ENCODE measurements around the gene CTDSPL2. TPM values are rescaled to one million over a fixed set of nuclear protein-coding genes. Genes with fewer than 3 reads are reported as not detected.
"Not testable (repeated sequence)": the region's sequence is repeated elsewhere in the genome, so short reads cannot be mapped to it uniquely, and the experiment has no call there.

The CTDSPL2 gene
- total RNA-seq, 1 experiment from 2014 or later: 135 TPM

- no peak overlapping the region for H3K27ac ChIP-seq
- H3K4me1 ChIP-seq (replicated peaks): no peaks in the 10 kb centered on the region
- H3K4me3 ChIP-seq: no peak overlapping the region
- no peak for DNase-seq (ENCODE audit: low read depth in 1 of 2, low spot score in 2 of 2)
- no peaks in the 10 kb centered on the region for H3K27me3 ChIP-seq (replicated peaks)
- no peaks in the 10 kb centered on the region for H3K9me3 ChIP-seq (replicated peaks)
- H3K36me3 ChIP-seq: peaks cover 20% of the 10 kb centered on the region
Observed at GRCh38 chr15:44447772-44448376, 20.4 kb downstream of the CTDSPL2 start.

- Histone ChIP-seq H3K27me3 (replicated peaks) (no peaks in the 10 kb centered on the region), H3K36me3 (peaks cover 20% of the 10 kb centered on the region), H3K4me3 (no peak overlapping the region), H3K4me1 (replicated peaks) (no peaks in the 10 kb centered on the region), H3K27ac (no peak overlapping the region), H3K9me3 (replicated peaks) (no peaks in the 10 kb centered on the region)
- DNase-seq (ENCODE audit: low read depth in 1 of 2, low spot score in 2 of 2): no peak
Observed at GRCh38 chr15:44450172-44450571, 22.7 kb downstream of the CTDSPL2 start.

- H3K36me3 ChIP-seq; DNase-seq (ENCODE audit: low read depth in 1 of 2, low spot score in 2 of 2); H3K27ac ChIP-seq; H3K27me3 ChIP-seq (replicated peaks); H3K9me3 ChIP-seq (replicated peaks); H3K4me1 ChIP-seq (replicated peaks); H3K4me3 ChIP-seq: not testable (repeated sequence)
Observed at GRCh38 chr15:44453578-44454283, 26.3 kb downstream of the CTDSPL2 start.

GRCh38 chr15:44458429-44458828, 31.0 kb downstream of the CTDSPL2 start:
- Histone ChIP-seq H3K27ac (no peak overlapping the region), H3K36me3 (peaks cover 36% of the 10 kb centered on the region), H3K9me3 (replicated peaks) (no peaks in the 10 kb centered on the region), H3K4me1 (replicated peaks) (no peaks in the 10 kb centered on the region), H3K4me3 (no peak overlapping the region), H3K27me3 (replicated peaks) (no peaks in the 10 kb centered on the region)
- DNase-seq (ENCODE audit: low read depth in 1 of 2, low spot score in 2 of 2): no peak

- no peaks in the 10 kb centered on the region for H3K4me1 ChIP-seq (replicated peaks)
- no peak overlapping the region for H3K4me3 ChIP-seq
- no peaks in the 10 kb centered on the region for H3K27me3 ChIP-seq (replicated peaks)
- H3K9me3 ChIP-seq (replicated peaks): no peaks in the 10 kb centered on the region
- no peak overlapping the region for H3K27ac ChIP-seq
- H3K36me3 ChIP-seq: peaks cover 26% of the 10 kb centered on the region
- DNase-seq (ENCODE audit: low read depth in 1 of 2, low spot score in 2 of 2): no peak
Observed at GRCh38 chr15:44468709-44469385, 41.4 kb downstream of the CTDSPL2 start.

GRCh38 chr15:44471885-44472455, 44.5 kb downstream of the CTDSPL2 start:
- DNase-seq (ENCODE audit: low read depth in 1 of 2, low spot score in 2 of 2): no peak
- no peak overlapping the region for H3K27ac ChIP-seq
- no peak overlapping the region for H3K4me3 ChIP-seq
- no peaks in the 10 kb centered on the region for H3K27me3 ChIP-seq (replicated peaks)
- peaks cover 13% of the 10 kb centered on the region; the same call in 1 of the 2 replicates for H3K36me3 ChIP-seq
- H3K4me1 ChIP-seq (replicated peaks): no peaks in the 10 kb centered on the region
- no peaks in the 10 kb centered on the region for H3K9me3 ChIP-seq (replicated peaks)

- H3K4me3 ChIP-seq: no peak overlapping the region
- H3K36me3 ChIP-seq: peaks cover 12% of the 10 kb centered on the region
- H3K27me3 ChIP-seq (replicated peaks): no peaks in the 10 kb centered on the region
- H3K4me1 ChIP-seq (replicated peaks): no peaks in the 10 kb centered on the region
- H3K9me3 ChIP-seq (replicated peaks): no peaks in the 10 kb centered on the region
- no peak overlapping the region for H3K27ac ChIP-seq
- no peak for DNase-seq (ENCODE audit: low read depth in 1 of 2, low spot score in 2 of 2)
Observed at GRCh38 chr15:44479343-44479742, 51.9 kb downstream of the CTDSPL2 start.

- no peaks in the 10 kb centered on the region for H3K4me1 ChIP-seq (replicated peaks)
- no peak for DNase-seq (ENCODE audit: low read depth in 1 of 2, low spot score in 2 of 2)
- H3K9me3 ChIP-seq (replicated peaks): no peaks in the 10 kb centered on the region
- H3K27me3 ChIP-seq (replicated peaks): no peaks in the 10 kb centered on the region
- no peak overlapping the region for H3K27ac ChIP-seq
- peaks cover 23% of the 10 kb centered on the region for H3K36me3 ChIP-seq
- no peak overlapping the region for H3K4me3 ChIP-seq
Observed at GRCh38 chr15:44482090-44482489, 54.7 kb downstream of the CTDSPL2 start.

- no peak overlapping the region for H3K4me3 ChIP-seq
- H3K36me3 ChIP-seq: peaks cover 55% of the 10 kb centered on the region
- H3K27me3 ChIP-seq (replicated peaks): no peaks in the 10 kb centered on the region
- H3K27ac ChIP-seq: no peak overlapping the region
- DNase-seq (ENCODE audit: low read depth in 1 of 2, low spot score in 2 of 2): no peak
- peaks cover 17% of the 10 kb centered on the region for H3K4me1 ChIP-seq (replicated peaks)
- H3K9me3 ChIP-seq (replicated peaks): no peaks in the 10 kb centered on the region
Observed at GRCh38 chr15:44485880-44486279, 58.5 kb downstream of the CTDSPL2 start.

GRCh38 chr15:44489464-44489863, 62.0 kb downstream of the CTDSPL2 start:
- Histone ChIP-seq H3K36me3 (peaks cover 72% of the 10 kb centered on the region), H3K4me3 (no peak overlapping the region), H3K27ac (peak overlapping the region; percentile 41; the same call in 1 of the 2 replicates), H3K4me1 (replicated peaks) (peaks cover 17% of the 10 kb centered on the region), H3K9me3 (replicated peaks) (no peaks in the 10 kb centered on the region), H3K27me3 (replicated peaks) (no peaks in the 10 kb centered on the region)
- peak in 1 of 2 experiments; percentile 67 for DNase-seq (ENCODE audit: low read depth in 1 of 2, low spot score in 2 of 2)

GRCh38 chr15:44490622-44491021, 63.2 kb downstream of the CTDSPL2 start:
- DNase-seq (ENCODE audit: low read depth in 1 of 2, low spot score in 2 of 2): no peak
- H3K36me3 ChIP-seq: peaks cover 64% of the 10 kb centered on the region
- H3K27me3 ChIP-seq (replicated peaks): no peaks in the 10 kb centered on the region
- no peaks in the 10 kb centered on the region for H3K9me3 ChIP-seq (replicated peaks)
- H3K4me3 ChIP-seq: no peak overlapping the region
- H3K4me1 ChIP-seq (replicated peaks): peaks cover 17% of the 10 kb centered on the region
- no peak overlapping the region for H3K27ac ChIP-seq

- no peak for DNase-seq (ENCODE audit: low read depth in 1 of 2, low spot score in 2 of 2)
- no peak overlapping the region for H3K4me3 ChIP-seq
- H3K9me3 ChIP-seq (replicated peaks): no peaks in the 10 kb centered on the region
- peaks cover 17% of the 10 kb centered on the region for H3K4me1 ChIP-seq (replicated peaks)
- no peaks in the 10 kb centered on the region for H3K27me3 ChIP-seq (replicated peaks)
- no peak overlapping the region for H3K27ac ChIP-seq
- peaks cover 71% of the 10 kb centered on the region for H3K36me3 ChIP-seq
Observed at GRCh38 chr15:44492040-44492439, 64.6 kb downstream of the CTDSPL2 start.

GRCh38 chr15:44492672-44493071, 65.2 kb downstream of the CTDSPL2 start:
- no peak for DNase-seq (ENCODE audit: low read depth in 1 of 2, low spot score in 2 of 2)
- H3K36me3 ChIP-seq: peaks cover 71% of the 10 kb centered on the region
- no peaks in the 10 kb centered on the region for H3K27me3 ChIP-seq (replicated peaks)
- no peaks in the 10 kb centered on the region for H3K9me3 ChIP-seq (replicated peaks)
- no peak overlapping the region for H3K4me3 ChIP-seq
- no peak overlapping the region for H3K27ac ChIP-seq
- peaks cover 17% of the 10 kb centered on the region for H3K4me1 ChIP-seq (replicated peaks)

GRCh38 chr15:44495562-44495961, 68.1 kb downstream of the CTDSPL2 start:
- Histone ChIP-seq H3K9me3 (replicated peaks) (no peaks in the 10 kb centered on the region), H3K27me3 (replicated peaks) (no peaks in the 10 kb centered on the region), H3K4me3 (no peak overlapping the region)

More at GRCh38 chr15:44495562-44495961, 68.1 kb downstream of the CTDSPL2 start:
- Histone ChIP-seq H3K27ac (no peak overlapping the region), H3K36me3 (peaks cover 73% of the 10 kb centered on the region), H3K4me1 (replicated peaks) (no peaks in the 10 kb centered on the region)
- no peak for DNase-seq (ENCODE audit: low read depth in 1 of 2, low spot score in 2 of 2)

Measured in SJSA1 (cell line).